HCT116 (cell line): ENCODE data around the gene STUM.

Experiments
- CTCF ChIP-seq, 3 experiments: fragments of 200-600 bp in 1 of 3; sonication (generic) in 1 of 3; IDR thresholded peaks in 2 of 3; conservative IDR thresholded peaks in 1 of 3; 2 replicates each; pipeline ENCODE4 v1.5.1; 2012 to 2017; ENCODE audit warnings: low read depth in 2 of 3, low read length in 2 of 3, antibody characterized with exemption in 1 of 3, borderline replicate concordance in 1 of 3, control low read depth in 1 of 3, mild to moderate bottlenecking in 1 of 3, mixed read lengths in 1 of 3, mixed run types in 1 of 3, moderate library complexity in 1 of 3; ENCODE audit not compliant: insufficient read depth in 1 of 3
- ELF1 ChIP-seq: IDR thresholded peaks from 2 replicates; pipeline ENCODE4 v1.6.1; 2012; ENCODE audit warnings: low read depth, borderline replicate concordance
- EZH2phosphoT487 ChIP-seq: fragments of 200-600 bp; IDR thresholded peaks from 2 replicates; pipeline ENCODE4 v1.6.1; 2018; ENCODE audit warnings: antibody characterized with exemption, borderline replicate concordance
- FOSL1 ChIP-seq: IDR thresholded peaks from 2 replicates; pipeline ENCODE4 v1.6.1; 2012; ENCODE audit warnings: low read depth
- JUND ChIP-seq: IDR thresholded peaks from 2 replicates; pipeline ENCODE4 v1.6.1; 2012
- POLR2A ChIP-seq: IDR thresholded peaks from 2 replicates; pipeline ENCODE4 v1.7.0; 2011; ENCODE audit warnings: borderline replicate concordance; ENCODE audit not compliant: insufficient read depth, insufficient read length; ENCODE audit errors: extremely low read depth
- RAD21 ChIP-seq: IDR thresholded peaks from 2 replicates; pipeline ENCODE4 v1.6.1; 2012; ENCODE audit warnings: low read depth, mild to moderate bottlenecking
- REST ChIP-seq: IDR thresholded peaks from 2 replicates; pipeline ENCODE4 v1.6.1; 2012; ENCODE audit warnings: low read depth
- TCF7L2 ChIP-seq: IDR thresholded peaks from 2 replicates; pipeline ENCODE4 v1.7.0; 2011; ENCODE audit warnings: borderline replicate concordance, inconsistent platforms; ENCODE audit not compliant: insufficient read depth, insufficient read length; ENCODE audit errors: extremely low read depth
- ZBTB33 ChIP-seq: IDR thresholded peaks from 2 replicates; pipeline ENCODE4 v1.6.1; 2011; ENCODE audit warnings: mild to moderate bottlenecking, low read length, moderate library complexity; ENCODE audit not compliant: insufficient replicate concordance; ENCODE audit errors: extremely low read depth

- no peak for TF ChIP-seq CTCF (IDR thresholded peaks at IDR 0.05 in 2 of 3, conservative IDR thresholded peaks at IDR 0.05 in 1 of 3; ENCODE audit: borderline replicate concordance in 1 of 3, insufficient read depth in 1 of 3, low read depth in 2 of 3, low read length in 2 of 3)
- TF ChIP-seq POLR2A: no peak
- no peak for TF ChIP-seq ZBTB33
- TF ChIP-seq FOSL1: no peak
- no peak for TF ChIP-seq RAD21
- TF ChIP-seq JUND: no peak
- TF ChIP-seq ELF1: no peak
- no peak for TF ChIP-seq REST
- TF ChIP-seq TCF7L2: no peak
- no peak for TF ChIP-seq EZH2phosphoT487
Measured at GRCh38 chr1:226634611-226635246, 86.2 kb downstream of the STUM start.
